ENCODE results near the gene PAX4.
"Not testable (repeated sequence)": the region's sequence is repeated elsewhere in the genome, so short reads cannot be mapped to it uniquely, and the experiment has no call there.

Gene PAX4

GRCh38 chr7:127571741-127572505 lies 46.0 kb downstream of the PAX4 start:
- H3K27me3 ChIP-seq (ENCODE audit: control insufficient read depth in 5 of 5, insufficient read depth in 4 of 5, low read length in 5 of 5) = no peaks in the 10 kb centered on the region
- H3K36me3 ChIP-seq (ENCODE audit: control insufficient read depth in 5 of 5, insufficient read depth in 5 of 5, low read length in 5 of 5) = peaks cover 0 to 3% (median 0%) of the 10 kb centered on the region in 5 donors
- no peaks in the 10 kb centered on the region for H3K9me3 ChIP-seq (ENCODE audit: control insufficient read depth in 5 of 5, low read length in 5 of 5)
- H3K4me3 ChIP-seq (ENCODE audit: low read depth in 1 of 5, low read length in 5 of 5) = no peak overlapping the region
- no peak overlapping the region for H3K9ac ChIP-seq (ENCODE audit: low read length in 5 of 5)
- H3K4me1 ChIP-seq (ENCODE audit: control insufficient read depth in 5 of 5, insufficient read depth in 5 of 5, low read length in 5 of 5) = no peaks in the 10 kb centered on the region
- H3K27ac ChIP-seq (ENCODE audit: low read depth, low read length) = no peak overlapping the region

- not testable (repeated sequence) for H3K36me3 ChIP-seq (ENCODE audit: control insufficient read depth in 5 of 5, insufficient read depth in 5 of 5, low read length in 5 of 5); H3K27ac ChIP-seq (ENCODE audit: low read depth, low read length); H3K4me1 ChIP-seq (ENCODE audit: control insufficient read depth in 5 of 5, insufficient read depth in 5 of 5, low read length in 5 of 5); H3K4me3 ChIP-seq (ENCODE audit: low read depth in 1 of 5, low read length in 5 of 5); H3K9ac ChIP-seq (ENCODE audit: low read length in 5 of 5); H3K9me3 ChIP-seq (ENCODE audit: control insufficient read depth in 5 of 5, low read length in 5 of 5); H3K27me3 ChIP-seq (ENCODE audit: control insufficient read depth in 5 of 5, insufficient read depth in 4 of 5, low read length in 5 of 5)
These were observed 49.9 kb downstream of the PAX4 start for GRCh38 chr7:127568034-127568433.

- Histone ChIP-seq H3K27me3 (ENCODE audit: control insufficient read depth in 5 of 5, insufficient read depth in 4 of 5, low read length in 5 of 5) (no peaks in the 10 kb centered on the region), H3K4me1 (ENCODE audit: control insufficient read depth in 5 of 5, insufficient read depth in 5 of 5, low read length in 5 of 5) (no peaks in the 10 kb centered on the region), H3K36me3 (ENCODE audit: control insufficient read depth in 5 of 5, insufficient read depth in 5 of 5, low read length in 5 of 5) (no peaks in the 10 kb centered on the region), H3K9me3 (ENCODE audit: control insufficient read depth in 5 of 5, low read length in 5 of 5) (peaks cover 0 to 5% (median 0%) of the 10 kb centered on the region in 5 donors), H3K27ac (ENCODE audit: low read depth, low read length) (no peak overlapping the region), H3K4me3 (ENCODE audit: low read depth in 1 of 5, low read length in 5 of 5) (no peak overlapping the region), H3K9ac (ENCODE audit: low read length in 5 of 5) (no peak overlapping the region)
These were observed 51.7 kb downstream of the PAX4 start for GRCh38 chr7:127566242-127566641.

Measured in subcutaneous abdominal adipose tissue (tissue), 5 donors.